H1 (cell line): ENCODE results near the gene PTTG2. TPM values are rescaled to one million over a fixed set of nuclear protein-coding genes. Genes with fewer than 3 reads are reported as not detected.

Source experiments
- POLR2AphosphoS5 ChIP-seq: IDR thresholded peaks from 2 replicates; pipeline ENCODE4 v1.6.1; 2011; ENCODE audit warnings: low read depth, low read length
- polyA plus RNA-seq, 7 experiments: library from polyadenylated mRNA; depleted of rRNA in 3 of 7; stranded (reverse) in 5 of 7; unstranded in 2 of 7; fragments of >200 nt in 5 of 7; fragments of 200-250 nt in 2 of 7; gene quantifications; 1 replicate in 5 of 7; 2 replicates in 1 of 7; 4 replicates in 1 of 7; pipeline versions ENCODE4 v1.2.1 to v1.2.3, GENCODE V29; 2011 to 2013; ENCODE audit warnings: missing spikeins in 2 of 7, mixed read lengths in 2 of 7
- total RNA-seq: library from RNA; stranded (reverse); fragmentation: NEBNext Ultra II Directional; extraction: Animal tissue kit (Norgen Biotek cat#: 25700); gene quantifications from 2 replicates; pipeline ENCODE4 v1.2.1, GENCODE V29; 2021

Gene PTTG2
- total and polyA plus RNA-seq, 2 of the 8 experiments (the other 6 are each of a cell fraction or from before 2014, with no cell fraction given), result not detected

DNA sequence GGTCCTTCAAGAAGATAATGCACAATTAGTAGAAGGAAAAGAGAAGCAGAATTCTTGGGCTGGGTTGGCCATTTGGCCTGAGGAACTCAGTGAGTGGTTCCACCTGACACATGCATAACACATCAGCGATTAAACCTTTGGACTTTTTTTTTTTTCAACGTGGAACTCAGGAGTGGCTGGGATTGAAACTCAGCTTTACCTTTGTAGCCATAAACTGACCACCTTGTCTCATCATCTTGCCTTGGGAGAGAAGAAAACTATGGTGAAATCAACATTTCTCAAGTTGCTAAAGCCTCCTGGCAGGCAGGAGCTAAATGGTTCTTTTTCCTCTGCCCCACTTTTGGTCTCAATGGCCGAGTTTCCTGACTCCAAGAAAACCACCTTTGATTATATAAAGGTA, 16.3 kb downstream of the PTTG2 start (continued):
- TF ChIP-seq POLR2AphosphoS5, result no peak
